Middle frontal gyrus (tissue), 1 donor: ENCODE measurements around the gene KLF7.

Source experiments
- DNase-seq: peaks from one replicate; pipeline ENCODE4 v3.0.0-alpha.2; 2015; ENCODE audit warnings: low spot score; ENCODE audit errors: extremely low spot score

The KLF7 gene

GRCh38 chr2:207165121-207166038, at the start of gene KLF7:
Gene KLF7 (minus strand): TSS chr2:207165948. CDS start chr2:207165568, 380 bp downstream.
- DNase-seq: no peak

- DNase-seq: no peak
Measured at GRCh38 chr2:207215308-207215707, 49.6 kb upstream of the KLF7 start.

GRCh38 chr2:207214446-207214845, 48.7 kb upstream of the KLF7 start:
- no peak for DNase-seq

- DNase-seq: no peak
Measured at GRCh38 chr2:207206011-207206410, 40.3 kb upstream of the KLF7 start.

GRCh38 chr2:207205173-207205957, 39.6 kb upstream of the KLF7 start:
- DNase-seq: no peak

- no peak for DNase-seq
Measured at GRCh38 chr2:207203056-207203455, 37.3 kb upstream of the KLF7 start.

- DNase-seq: no peak
Measured at GRCh38 chr2:207202645-207203044, 36.9 kb upstream of the KLF7 start.

GRCh38 chr2:207201416-207201815, 35.7 kb upstream of the KLF7 start:
- DNase-seq: no peak

GRCh38 chr2:207200136-207200535, 34.4 kb upstream of the KLF7 start:
- DNase-seq: no peak

- DNase-seq: no peak
Measured at GRCh38 chr2:207194028-207194427, 28.3 kb upstream of the KLF7 start.

- no peak for DNase-seq
Measured at GRCh38 chr2:207188626-207189419, 23.1 kb upstream of the KLF7 start.

- DNase-seq: no peak
Measured at GRCh38 chr2:207185372-207185771, 19.6 kb upstream of the KLF7 start.

GRCh38 chr2:207184768-207185167, 19.0 kb upstream of the KLF7 start:
- DNase-seq: no peak

GRCh38 chr2:207184348-207184747, 18.6 kb upstream of the KLF7 start:
- no peak for DNase-seq

- no peak for DNase-seq
Measured at GRCh38 chr2:207183506-207183905, 17.8 kb upstream of the KLF7 start.

- no peak for DNase-seq
Measured at GRCh38 chr2:207182911-207183310, 17.2 kb upstream of the KLF7 start.

- DNase-seq: no peak
Measured at GRCh38 chr2:207181526-207182274, 16.0 kb upstream of the KLF7 start.

GRCh38 chr2:207180741-207181140, 15.0 kb upstream of the KLF7 start:
- DNase-seq: no peak

- DNase-seq: no peak
Measured at GRCh38 chr2:207176247-207176646, 10.5 kb upstream of the KLF7 start.

GRCh38 chr2:207173641-207174040, 7.9 kb upstream of the KLF7 start:
- DNase-seq: no peak
